HL-60 (cell line): Measurements from ENCODE around the gene TCF19.

ENCODE experiments used
- DNase-seq, 2 experiments: peaks; one replicate each; pipeline ENCODE4 v3.0.0-alpha.2; 2010 to 2020; ENCODE audit warnings: low read depth in 1 of 2, low spot score in 1 of 2
- H3K27ac ChIP-seq: fragments of 250-450 bp; sonication (Bioruptor Pico); replicated peaks from 2 replicates; pipeline ENCODE4 v1.5.1; 2020; ENCODE audit warnings: mild to moderate bottlenecking, moderate library complexity
- H3K27me3 ChIP-seq: fragments of 250-450 bp; sonication (Bioruptor Pico); 2 replicates; pipeline ENCODE4 v1.5.1; 2021; ENCODE audit warnings: mild to moderate bottlenecking, moderate library complexity; ENCODE audit not compliant: insufficient read depth, poor library complexity, severe bottlenecking
- H3K4me3 ChIP-seq: replicated peaks from 2 replicates; pipeline ENCODE4 v1.5.1; 2011; ENCODE audit warnings: mild to moderate bottlenecking, control low read depth, low read length; ENCODE audit not compliant: insufficient read depth
- CTCF ChIP-seq: IDR thresholded peaks from one replicate; pipeline ENCODE4 v1.5.1; 2011; ENCODE audit warnings: low read length, control low read depth, inconsistent platforms; ENCODE audit not compliant: insufficient read depth
- GABPA ChIP-seq: IDR thresholded peaks from 2 replicates; pipeline ENCODE4 v1.6.1; 2012; ENCODE audit warnings: low read depth
- POLR2AphosphoS5 ChIP-seq: IDR thresholded peaks from 2 replicates; pipeline ENCODE4 v1.6.1; 2012; ENCODE audit warnings: low read depth
- REST ChIP-seq: IDR thresholded peaks from 2 replicates; pipeline ENCODE4 v1.6.1; 2012; ENCODE audit warnings: low read depth; ENCODE audit not compliant: insufficient replicate concordance
- SPI1 ChIP-seq: IDR thresholded peaks from 2 replicates; pipeline ENCODE4 v1.6.1; 2012; ENCODE audit warnings: low read depth, mild to moderate bottlenecking, borderline replicate concordance

TCF19 gene

GRCh38 chr6:31139599-31139998 lies 18.8 kb upstream of the TCF19 start:
- no peak for DNase-seq

GRCh38 chr6:31140643-31141042 lies 17.7 kb upstream of the TCF19 start:
- H3K4me3 ChIP-seq = no peak overlapping the region
- no peak for DNase-seq
- H3K27ac ChIP-seq = no peak overlapping the region
- TF ChIP-seq REST (no peak), GABPA (no peak), POLR2AphosphoS5 (no peak)
- no peaks in the 10 kb centered on the region for H3K27me3 ChIP-seq

More at GRCh38 chr6:31139599-31139998, 18.8 kb upstream of the TCF19 start:
- TF ChIP-seq POLR2AphosphoS5 (no peak), GABPA (no peak), REST (no peak), CTCF (no peak), SPI1 (no peak)
- Histone ChIP-seq H3K27me3 (no peaks in the 10 kb centered on the region), H3K4me3 (no peak overlapping the region), H3K27ac (no peak overlapping the region)

- no peak for TF ChIP-seq CTCF
- no peak for TF ChIP-seq POLR2AphosphoS5
- TF ChIP-seq REST = no peak
- TF ChIP-seq GABPA = no peak
- TF ChIP-seq SPI1 = no peak
- Histone ChIP-seq H3K27ac (no peak overlapping the region), H3K4me3 (no peak overlapping the region), H3K27me3 (no peaks in the 10 kb centered on the region)
- DNase-seq = no peak
Observed at GRCh38 chr6:31142361-31142761, 16.0 kb upstream of the TCF19 start.

GRCh38 chr6:31143148-31143547 lies 15.2 kb upstream of the TCF19 start:
- Histone ChIP-seq H3K4me3 (no peak overlapping the region), H3K27me3 (no peaks in the 10 kb centered on the region), H3K27ac (no peak overlapping the region)
- DNase-seq = no peak
- TF ChIP-seq GABPA (no peak), POLR2AphosphoS5 (no peak), SPI1 (no peak), CTCF (no peak), REST (no peak)
